ENCODE results near the gene ANKFN1.

ANKFN1 gene

GRCh38 chr17:56146534-56146933 lies 6.7 kb upstream of the ANKFN1 start:
- no peak for TF ChIP-seq CTCF (conservative IDR thresholded peaks at IDR 0.05; ENCODE audit: low read depth, low read length)
- no peak overlapping the region for H3K4me3 ChIP-seq (ENCODE audit: low read length)
- DNase-seq (ENCODE audit: low read depth): no peak

GRCh38 chr17:56148333-56148732 lies 4.9 kb upstream of the ANKFN1 start:
- DNase-seq (ENCODE audit: low read depth): no peak
- no peak overlapping the region for H3K4me3 ChIP-seq (ENCODE audit: low read length)
- no peak for TF ChIP-seq CTCF (conservative IDR thresholded peaks at IDR 0.05; ENCODE audit: low read depth, low read length)

- no peak for DNase-seq (ENCODE audit: low read depth)
- no peak overlapping the region for H3K4me3 ChIP-seq (ENCODE audit: low read length)
- no peak for TF ChIP-seq CTCF (conservative IDR thresholded peaks at IDR 0.05; ENCODE audit: low read depth, low read length)
These were observed 3.8 kb upstream of the ANKFN1 start for GRCh38 chr17:56149266-56150036.

- DNase-seq (ENCODE audit: low read depth): no peak
- no peak overlapping the region for H3K4me3 ChIP-seq (ENCODE audit: low read length)
- no peak for TF ChIP-seq CTCF (conservative IDR thresholded peaks at IDR 0.05; ENCODE audit: low read depth, low read length)
These were observed 2.6 kb upstream of the ANKFN1 start for GRCh38 chr17:56150649-56151048.

GRCh38 chr17:56157845-56158244 lies 4.6 kb downstream of the ANKFN1 start:
- no peak for DNase-seq (ENCODE audit: low read depth)
- no peak overlapping the region for H3K4me3 ChIP-seq (ENCODE audit: low read length)
- TF ChIP-seq CTCF (conservative IDR thresholded peaks at IDR 0.05; ENCODE audit: low read depth, low read length): no peak

DNA sequence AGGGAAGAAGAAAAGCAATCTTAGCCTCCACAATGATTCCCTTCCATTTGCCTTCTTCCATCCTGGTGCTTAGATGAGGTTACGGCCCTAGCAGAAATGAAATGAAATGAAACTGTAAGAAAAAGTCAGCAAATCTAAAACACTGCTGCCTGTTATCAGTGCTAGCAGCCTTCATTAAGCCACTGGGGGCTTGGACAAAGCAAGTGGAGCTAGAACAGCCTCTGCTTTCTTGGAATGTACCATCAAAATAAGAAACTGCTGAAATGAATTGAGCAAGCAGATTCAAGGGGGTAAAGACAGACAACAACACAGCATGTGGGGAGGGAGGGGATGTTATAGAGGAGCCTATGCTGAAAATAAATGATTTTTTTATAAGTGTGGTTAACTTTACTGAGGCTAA lies 5.1 kb downstream of the ANKFN1 start:
- no peak for DNase-seq (ENCODE audit: low read depth)
- H3K4me3 ChIP-seq (ENCODE audit: low read length): no peak overlapping the region
- no peak for TF ChIP-seq CTCF (conservative IDR thresholded peaks at IDR 0.05; ENCODE audit: low read depth, low read length)

Data from retinal pigment epithelial cell (primary cell).